CD4-positive, alpha-beta memory T cell (primary cell): ENCODE data around the gene CFP. TPM values are rescaled to one million over a fixed set of nuclear protein-coding genes. Genes with fewer than 3 reads are reported as not detected.

Experiments
- microRNA-seq: library from miRNA; unstranded; fragments of <30 nt; microRNA quantifications from one replicate; pipeline ENCODE4 v1.2.0, GENCODE V29; 2021; ENCODE audit warnings: borderline replicate concordance, borderline number of aligned reads, borderline microRNAs expressed, mixed read lengths
- polyA plus RNA-seq, 2 donors: library from polyadenylated mRNA; unstranded; fragments of 300-500 nt; fragmentation: Illumina TruSeq; gene quantifications; one replicate each; pipeline ENCODE4 v1.2.3, GENCODE V29; 2021
- total RNA-seq, 2 experiments: library from RNA; stranded (reverse); gene quantifications; one replicate each; pipeline ENCODE4 v1.2.3, GENCODE V29; 2021

CFP gene
- total and polyA plus RNA-seq, 4 experiments from 2014 or later, result 13.5 to 29.0 (median 22.4) TPM

Small RNA genes lying within 50 kb of the gene (microRNA-seq; reads per million reads assigned to microRNA genes)
- gene MIR4769, result 0.72 reads per million

Other genes starting within 250 kb of the CFP start
- 10 to 100 TPM; 16.1 TPM for gene ZNF41, start 146.7 kb downstream of the CFP start, total RNA-seq
- 1 to 10 TPM; 4.7 to 8.7 TPM for gene ZNF41, start 146.7 kb downstream of the CFP start, polyA plus RNA-seq
- gene ARAF, start 68.7 kb downstream of the CFP start, total RNA-seq, result 100 to 1,000 TPM; 107 to 111 TPM
- 10 to 100 TPM; 49.7 to 97.2 TPM for gene ARAF, start 68.7 kb downstream of the CFP start, polyA plus RNA-seq
- 100 to 1,000 TPM; 147 to 156 TPM for gene TIMP1, start 47.5 kb downstream of the CFP start, total RNA-seq
- gene TIMP1, start 47.5 kb downstream of the CFP start, polyA plus RNA-seq, result 100 to 1,000 TPM; 320 to 339 TPM
- 1 to 10 TPM in 1 of 2 experiments, under 1 TPM in 1; 0.90 to 1.4 TPM for gene SYN1, start 10.1 kb downstream of the CFP start, total RNA-seq
- 1 to 10 TPM in 1 of 2 donors, under 1 TPM in 1; 0.49 to 1.6 TPM for gene SYN1, start 10.1 kb downstream of the CFP start, polyA plus RNA-seq
- gene ELK1, start 20.6 kb upstream of the CFP start, total RNA-seq, result 10 to 100 TPM; 36.4 to 38.3 TPM
- 10 to 100 TPM; 21.9 to 22.7 TPM for gene ELK1, start 20.6 kb upstream of the CFP start, polyA plus RNA-seq
- 100 to 1,000 TPM; 172 to 188 TPM for gene UXT, start 29.2 kb upstream of the CFP start, total RNA-seq
- 100 to 1,000 TPM; 275 to 315 TPM for gene UXT, start 29.2 kb upstream of the CFP start, polyA plus RNA-seq
- gene ZNF81, start 207.0 kb upstream of the CFP start, total RNA-seq, result 10 to 100 TPM in 1 of 2 experiments, 1 to 10 TPM in 1; 9.9 to 11.5 TPM
- 1 to 10 TPM; 1.3 to 1.5 TPM for gene ZNF81, start 207.0 kb upstream of the CFP start, polyA plus RNA-seq